ENCODE results near the gene TOR2A. TPM values are rescaled to one million over a fixed set of nuclear protein-coding genes. Genes with fewer than 3 reads are reported as not detected.
A peak's percentile ranks its signal among the peaks of the same experiment; 100 is the strongest.

TOR2A gene
- total and polyA plus RNA-seq, 2 of the 8 experiments (the other 6 are each of a cell fraction or from before 2014, with no cell fraction given): 18.7 to 24.9 TPM

DNA sequence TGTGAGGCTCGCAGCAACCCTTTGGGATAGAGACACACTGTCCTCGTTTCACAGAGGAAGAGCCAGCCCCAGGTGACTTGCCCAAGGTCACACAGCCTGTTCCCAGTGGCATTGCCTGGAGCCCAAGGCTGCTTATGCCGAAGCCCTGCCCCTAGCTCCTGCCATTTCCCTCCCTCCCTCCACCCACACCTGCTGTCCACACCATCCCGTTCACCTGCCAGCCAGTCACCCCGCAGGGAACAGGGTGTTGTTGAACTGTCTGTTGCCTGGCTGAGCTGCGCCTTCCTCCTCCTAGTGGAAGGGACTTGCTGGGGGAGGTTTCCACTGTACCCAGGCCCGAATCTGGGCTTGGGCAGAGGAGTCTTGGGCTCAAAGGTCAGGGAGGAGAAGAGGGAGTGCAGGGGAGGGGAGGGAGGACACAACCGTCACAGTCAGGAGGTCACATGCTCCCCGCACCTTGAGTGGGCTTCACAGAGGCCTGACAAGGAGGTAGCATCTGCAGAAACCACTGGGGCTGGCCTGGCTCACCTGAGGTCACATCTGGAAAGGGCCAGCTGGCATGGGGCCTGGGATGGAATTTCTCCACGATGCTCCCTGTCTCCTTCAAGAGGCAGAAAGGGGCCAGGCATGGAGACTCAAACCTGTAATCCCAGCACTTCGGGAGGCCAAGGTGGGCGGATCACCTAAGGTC lies 12.9 kb downstream of the TOR2A start:
- no peaks in the 10 kb centered on the region for H3K9me3 ChIP-seq (ENCODE audit: insufficient read depth in 2 of 2, low read depth in 1 of 2, low read length in 1 of 2)
- no peak overlapping the region for H2AFZ ChIP-seq (ENCODE audit: low read length)
- no peak for FAIRE-seq
- no peak overlapping the region for H4K8ac ChIP-seq (ENCODE audit: extremely low read depth, insufficient read depth, low read length)
- H3K14ac ChIP-seq (ENCODE audit: insufficient read length): no peak overlapping the region
- H3K56ac ChIP-seq (replicated peaks; ENCODE audit: insufficient read length, low read depth, low read length): no peak overlapping the region
- no peak overlapping the region for H3K23ac ChIP-seq (ENCODE audit: insufficient read length)
- no peak overlapping the region for H4K5ac ChIP-seq (ENCODE audit: insufficient read length, low read depth, low read length)
- no peak overlapping the region for H2BK20ac ChIP-seq (ENCODE audit: low read length)
- 0 out of 2 replicates have a peak overlapping the region, but pooled peaks have one; percentile 18 for H2BK12ac ChIP-seq (ENCODE audit: low read depth, low read length)
- no peaks in the 10 kb centered on the region for H3K36me3 ChIP-seq (ENCODE audit: control insufficient read depth in 2 of 4, insufficient read depth in 4 of 4, low read length in 3 of 4)
- ChIA-PET POLR2A (ENCODE audit: partially characterized antibody) (interaction anchor here (1.1 to 1.6 kb wide), 3 partner anchors 11 to 147 kb away, joined by 3 to 7 read pairs (median 3); partner anchors contain the start of gene CDK9), CTCF (ENCODE audit: partially characterized antibody) (interaction anchor here (1.0 to 1.4 kb wide), 7 partner anchors 9 to 81 kb away, joined by 3 to 7 read pairs (median 4); partner anchors contain the start of gene CDK9)
- H3K27ac ChIP-seq (ENCODE audit: low read depth, low read length): no peak overlapping the region
- H4K91ac ChIP-seq (replicated peaks; ENCODE audit: insufficient read length, low read length): peak overlapping the region; percentile 69
- H3K79me2 ChIP-seq (ENCODE audit: control insufficient read depth in 1 of 2, insufficient read depth in 2 of 2, low read length in 2 of 2): no peaks in the 10 kb centered on the region
- no peak overlapping the region for H2BK120ac ChIP-seq (replicated peaks; ENCODE audit: low read depth, low read length)
- peak overlapping the region; percentile 54 for H3K4ac ChIP-seq (replicated peaks; ENCODE audit: insufficient read length, low read depth, low read length)
- no peak overlapping the region for H3K9ac ChIP-seq (replicated peaks in 1 of 4; ENCODE audit: extremely low read depth in 1 of 4, low read depth in 3 of 4, low read length in 3 of 4)
- H3K27me3 ChIP-seq (replicated peaks in 1 of 4; ENCODE audit: control insufficient read depth in 3 of 4, extremely low read depth in 1 of 4, insufficient read depth in 3 of 4, low read length in 3 of 4): no peaks in the 10 kb centered on the region
- 0 out of 2 replicates have a peak overlapping the region, but pooled peaks have one; percentile 10 for H2AK5ac ChIP-seq (ENCODE audit: low read depth, low read length)
- H3K79me1 ChIP-seq (ENCODE audit: low read depth, low read length): no peaks in the 10 kb centered on the region
- H3K4me1 ChIP-seq (replicated peaks in 1 of 4; ENCODE audit: control insufficient read depth in 3 of 4, insufficient read depth in 4 of 4, low read length in 3 of 4): peaks cover 0 to 18% (median 13%) of the 10 kb centered on the region in 4 experiments; a peak in 5 of 7 replicates
- no peak overlapping the region for H2BK5ac ChIP-seq (ENCODE audit: low read depth, low read length)
- no peak for DNase-seq (ENCODE audit: low read depth in 1 of 2, low spot score in 2 of 2)
- 93% methylated on average over 11 of the region's 12 CpGs; no CpG with 5 or more reads in 1 of the 2 experiments for WGBS, 2 experiments (ENCODE audit: extremely low coverage in 1 of 2, insufficient coverage in 1 of 2, insufficient read length in 1 of 2, insufficient replicate concordance in 2 of 2, low coverage in 1 of 2, low lambda C conversion rate in 2 of 2, missing lambda C conversion rate in 1 of 2)
- no peaks in the 10 kb centered on the region for H4K20me1 ChIP-seq (replicated peaks in 1 of 2; ENCODE audit: control insufficient read depth in 1 of 2, insufficient read depth in 2 of 2, low read length in 2 of 2)
- H3K18ac ChIP-seq (ENCODE audit: extremely low read depth, low read length): no peak overlapping the region
- H3K4me3 ChIP-seq (ENCODE audit: extremely low read depth in 1 of 4, insufficient read depth in 2 of 4, low read depth in 3 of 4, low read length in 4 of 4): no peak overlapping the region
- no peak overlapping the region for H3K4me2 ChIP-seq (ENCODE audit: insufficient read depth in 1 of 2, low read depth in 2 of 2, low read length in 2 of 2)
- 0 out of 2 replicates have a peak overlapping the region, but pooled peaks have one; percentile 19 for H2BK15ac ChIP-seq (ENCODE audit: low read length)
- H3K23me2 ChIP-seq (ENCODE audit: low read depth, low read length): no peaks in the 10 kb centered on the region
- no peak for TF ChIP-seq POLR2AphosphoS5 (IDR thresholded peaks at IDR 0.05; ENCODE audit: low read depth, low read length)
- TF ChIP-seq POU5F1 (IDR thresholded peaks at IDR 0.05; ENCODE audit: low read depth, low read length): no peak
- no peak for TF ChIP-seq TEAD4 (IDR thresholded peaks at IDR 0.05; ENCODE audit: low read depth, low read length)
- TF ChIP-seq GTF2F1 (IDR thresholded peaks at IDR 0.05; ENCODE audit: borderline replicate concordance, low read depth, low read length): no peak
- TF ChIP-seq BRCA1 (IDR thresholded peaks at IDR 0.05; ENCODE audit: low read depth, low read length): no peak
- TF ChIP-seq POLR2A (IDR thresholded peaks at IDR 0.05; ENCODE audit: control extremely low read depth in 1 of 2, low read depth in 2 of 2, low read length in 2 of 2): no peak
- TF ChIP-seq EZH2 (IDR thresholded peaks at IDR 0.05; ENCODE audit: low read depth, low read length, severe bottlenecking): no peak
- TF ChIP-seq RNF2 (IDR thresholded peaks at IDR 0.05; ENCODE audit: borderline replicate concordance, low read depth, low read length, missing control alignments, poor library complexity, severe bottlenecking): no peak
- TF ChIP-seq CBX5 (IDR thresholded peaks at IDR 0.05; ENCODE audit: low read depth, low read length): no peak
- TF ChIP-seq EP300 (IDR thresholded peaks at IDR 0.05; ENCODE audit: borderline replicate concordance in 1 of 2, low read depth in 2 of 2, low read length in 2 of 2): no peak
- TF ChIP-seq RAD21 (IDR thresholded peaks at IDR 0.05 in 1 of 2, conservative IDR thresholded peaks at IDR 0.05 in 1 of 2; ENCODE audit: low read depth in 2 of 2, low read length in 2 of 2): no peak
- no peak for TF ChIP-seq MAFK (IDR thresholded peaks at IDR 0.05; ENCODE audit: low read depth, low read length)
